CD4-positive, alpha-beta T cell treated with Interleukin-6 at 100 ng/mL for 8 hours (primary cell): ENCODE results near the gene CASQ2.

Experiments used
- DNase-seq: peaks from one replicate; pipeline ENCODE4 v3.0.0-alpha.2; 2020; ENCODE audit warnings: mixed read lengths, low spot score

CASQ2 gene

GRCh38 chr1:115768549-115768948 lies at the start of gene CASQ2:
CASQ2 (minus strand) TSS chr1:115768714; CDS start chr1:115768541, 173 bp downstream.
- no peak for DNase-seq

GRCh38 chr1:115815694-115816093 lies 47.2 kb upstream of the CASQ2 start:
- no peak for DNase-seq

DNA sequence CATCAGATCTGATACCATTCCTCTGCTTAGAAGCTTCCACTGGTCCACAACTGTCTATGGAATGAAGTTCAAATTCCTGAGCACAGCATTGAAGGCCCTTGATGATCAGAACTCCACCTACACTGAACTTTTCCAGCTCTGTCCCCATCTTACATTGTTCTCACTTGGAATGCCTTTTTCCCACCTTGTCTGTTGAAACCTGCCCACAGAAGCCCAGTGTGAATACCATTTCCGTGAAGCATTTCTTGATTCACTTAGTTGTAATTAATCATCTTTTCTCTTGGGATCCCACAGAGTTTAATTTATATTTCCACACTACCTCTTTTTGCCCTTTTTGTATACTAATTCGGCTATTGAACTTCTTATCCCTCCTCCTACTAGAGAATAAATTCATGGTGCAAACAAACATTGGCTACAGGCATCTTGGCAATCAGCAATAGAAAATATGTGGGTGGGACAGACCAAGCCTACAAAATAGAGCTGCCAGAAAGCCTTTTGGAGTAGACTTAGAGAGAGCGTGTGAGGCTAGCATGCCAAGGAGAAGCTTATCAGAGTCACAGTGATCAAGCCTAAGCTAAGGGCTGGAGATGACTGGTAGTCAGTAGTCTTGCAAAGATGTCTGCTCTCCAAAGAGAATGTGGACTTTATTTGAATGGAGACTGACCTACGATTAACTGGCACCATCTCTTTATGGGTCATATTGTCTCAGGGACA lies 46.3 kb upstream of the CASQ2 start:
- DNase-seq, result no peak

DNA sequence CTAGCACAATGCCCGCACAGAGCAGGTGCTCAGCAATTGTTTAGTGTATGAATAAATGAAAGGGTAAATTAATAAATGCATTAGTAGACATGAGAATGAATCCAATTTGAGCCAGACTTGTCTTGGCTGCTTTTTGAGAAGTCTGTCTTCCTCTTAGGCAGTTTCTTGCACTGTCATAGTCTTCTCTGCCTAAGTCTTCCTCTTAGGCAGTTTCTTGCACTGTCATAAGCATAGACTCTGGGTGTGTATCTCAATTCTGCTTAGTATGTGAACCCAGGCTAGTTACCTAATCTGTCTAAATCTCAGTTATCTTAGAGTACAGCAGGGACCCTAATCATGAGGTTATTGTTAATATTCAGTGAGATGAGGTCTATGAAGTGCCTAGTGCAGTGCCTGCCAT lies 45.2 kb upstream of the CASQ2 start:
- no peak for DNase-seq

DNA sequence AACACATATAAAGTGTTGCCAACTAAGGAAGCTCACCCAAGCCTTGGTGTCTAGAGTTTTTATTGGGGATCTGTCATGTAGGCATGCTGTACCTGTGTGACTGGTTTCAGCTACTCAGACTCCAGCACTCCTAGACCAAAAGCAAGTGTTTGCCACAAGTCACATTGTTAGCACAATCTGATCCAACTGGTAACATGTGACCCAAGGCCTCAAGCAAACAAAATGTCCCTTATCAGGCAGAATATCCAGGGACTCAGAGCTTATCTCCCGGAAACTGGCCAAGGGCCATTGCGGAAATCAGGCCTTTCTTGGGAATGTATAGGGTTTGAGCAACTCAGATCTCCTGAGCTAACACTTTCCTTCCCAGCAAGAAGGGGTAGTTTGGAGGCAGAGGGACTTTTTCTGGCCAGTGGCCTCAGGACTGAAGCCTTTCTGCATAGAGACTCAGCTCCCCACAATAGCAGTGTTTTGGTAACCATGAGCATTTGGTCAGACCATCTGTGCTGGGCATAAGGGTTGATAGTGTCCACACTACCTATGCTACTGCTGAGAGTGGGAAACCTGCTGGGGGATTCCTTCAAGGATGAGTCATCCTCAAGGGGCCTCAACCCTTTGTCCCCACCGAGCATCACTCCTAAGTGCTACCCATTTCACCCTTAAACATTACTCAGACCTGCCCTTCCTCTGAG lies 42.8 kb upstream of the CASQ2 start:
- DNase-seq, result no peak

GRCh38 chr1:115810609-115811008 lies 42.1 kb upstream of the CASQ2 start:
- DNase-seq, result no peak

- no peak for DNase-seq
Observed at GRCh38 chr1:115809847-115810246, 41.3 kb upstream of the CASQ2 start.

- no peak for DNase-seq
Observed at GRCh38 chr1:115809076-115809475, 40.6 kb upstream of the CASQ2 start.

GRCh38 chr1:115807723-115808122 lies 39.2 kb upstream of the CASQ2 start:
- peak; percentile 21 for DNase-seq

DNA sequence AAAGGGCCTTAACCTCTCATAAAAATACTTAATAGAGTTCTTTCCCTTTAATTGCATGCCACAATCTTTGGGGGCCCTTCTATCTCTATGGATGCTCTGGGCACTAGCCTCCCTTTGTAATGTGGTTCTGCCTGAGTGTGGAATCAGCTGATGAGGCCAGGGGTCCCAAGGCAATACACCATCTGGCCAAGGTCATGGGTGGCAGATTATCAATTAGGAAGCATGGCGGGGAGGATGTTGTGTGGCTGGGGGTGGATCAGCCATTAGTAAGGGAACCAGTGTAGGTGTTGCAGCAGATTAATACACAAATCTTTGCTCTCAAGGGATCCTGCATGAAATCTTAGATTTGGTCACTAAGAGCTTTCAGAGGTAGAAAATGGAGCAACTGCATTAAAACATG lies 37.1 kb upstream of the CASQ2 start:
- no peak for DNase-seq

DNA sequence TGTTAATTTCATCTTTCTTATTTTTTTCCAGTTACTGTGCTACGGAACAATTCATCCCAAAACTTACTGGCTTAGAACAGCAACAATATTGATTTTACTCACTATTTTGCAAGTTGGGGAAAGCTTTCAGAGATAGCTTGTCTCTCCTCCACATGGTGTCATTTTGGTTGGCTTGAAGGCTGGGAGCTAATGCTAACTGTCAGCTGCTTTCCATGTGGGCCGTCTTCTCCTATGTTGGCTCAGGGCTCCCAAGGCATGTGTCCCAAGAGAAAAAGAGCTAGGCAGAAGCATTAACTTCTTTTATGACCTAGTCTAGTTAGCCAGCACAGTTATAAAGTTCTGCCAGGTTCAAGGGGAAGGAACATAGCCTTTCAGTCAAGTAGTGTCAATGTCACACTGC lies 33.9 kb upstream of the CASQ2 start:
- no peak for DNase-seq

DNA sequence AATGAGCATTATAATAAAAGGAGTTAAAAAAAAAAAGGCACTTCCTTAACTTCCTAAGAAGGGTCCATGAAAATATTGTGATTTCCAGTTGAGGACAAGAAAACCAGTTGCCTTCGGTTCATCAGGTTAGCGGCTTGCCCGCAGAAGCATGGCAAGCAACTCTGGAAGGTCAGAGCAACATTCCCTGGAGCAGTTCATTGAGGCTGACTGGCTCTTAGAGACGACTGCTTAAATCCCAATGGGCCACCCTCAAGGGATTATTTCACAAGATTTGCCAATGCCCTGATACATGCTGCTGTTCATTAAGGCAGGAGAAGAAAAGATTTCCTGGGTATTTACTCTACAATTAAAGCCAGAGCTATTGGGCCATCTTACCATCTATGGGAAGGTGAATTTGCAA lies 29.0 kb upstream of the CASQ2 start:
- DNase-seq, result no peak

DNA sequence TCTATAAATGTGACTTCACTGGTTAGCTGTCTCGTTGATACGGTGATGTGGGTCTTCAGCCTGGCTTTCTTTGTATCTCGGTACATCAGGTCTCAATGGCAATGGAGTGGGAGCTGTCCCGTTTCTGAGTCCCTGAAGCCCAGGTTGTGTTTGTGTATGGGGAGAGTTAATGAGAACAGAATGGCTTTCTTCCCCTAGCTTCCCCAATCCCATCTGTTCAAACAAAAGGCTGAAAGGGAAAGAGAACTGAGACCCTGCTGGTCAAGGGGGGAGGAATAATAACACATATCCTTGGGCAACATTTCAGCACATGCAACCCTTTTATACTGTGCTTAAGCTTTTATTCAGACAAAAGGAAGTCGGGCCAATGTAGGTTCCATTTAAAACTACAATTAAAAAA lies 28.4 kb upstream of the CASQ2 start:
- no peak for DNase-seq

- no peak for DNase-seq
Observed at GRCh38 chr1:115796036-115796435, 27.5 kb upstream of the CASQ2 start.

GRCh38 chr1:115794976-115795639 lies 26.6 kb upstream of the CASQ2 start:
- DNase-seq, result no peak

- DNase-seq, result no peak
Observed at GRCh38 chr1:115793162-115793561, 24.6 kb upstream of the CASQ2 start.

DNA sequence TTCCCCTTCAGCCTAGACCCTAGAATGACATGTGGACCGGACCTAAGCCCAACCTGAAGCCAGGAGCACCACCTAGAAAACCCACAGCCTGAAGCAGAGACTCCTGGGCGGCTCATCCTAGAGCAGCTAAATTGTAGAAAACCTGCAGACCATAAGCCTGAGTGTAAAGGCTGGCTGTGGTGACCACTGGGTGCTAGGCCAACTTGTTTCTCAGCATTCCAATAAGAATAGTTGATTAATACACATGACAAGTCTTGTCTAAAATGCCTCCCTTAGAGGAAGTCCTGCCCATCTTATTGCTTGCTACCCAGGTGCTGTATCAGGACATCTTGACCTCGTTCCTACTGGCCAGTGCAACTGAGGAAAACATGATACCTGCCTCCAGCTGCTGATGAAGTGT lies 23.3 kb upstream of the CASQ2 start:
- no peak for DNase-seq

GRCh38 chr1:115790846-115791245 lies 22.3 kb upstream of the CASQ2 start:
- DNase-seq, result no peak

- DNase-seq, result no peak
Observed at GRCh38 chr1:115790356-115790755, 21.8 kb upstream of the CASQ2 start.

GRCh38 chr1:115783311-115783710 lies 14.8 kb upstream of the CASQ2 start:
- no peak for DNase-seq

DNA sequence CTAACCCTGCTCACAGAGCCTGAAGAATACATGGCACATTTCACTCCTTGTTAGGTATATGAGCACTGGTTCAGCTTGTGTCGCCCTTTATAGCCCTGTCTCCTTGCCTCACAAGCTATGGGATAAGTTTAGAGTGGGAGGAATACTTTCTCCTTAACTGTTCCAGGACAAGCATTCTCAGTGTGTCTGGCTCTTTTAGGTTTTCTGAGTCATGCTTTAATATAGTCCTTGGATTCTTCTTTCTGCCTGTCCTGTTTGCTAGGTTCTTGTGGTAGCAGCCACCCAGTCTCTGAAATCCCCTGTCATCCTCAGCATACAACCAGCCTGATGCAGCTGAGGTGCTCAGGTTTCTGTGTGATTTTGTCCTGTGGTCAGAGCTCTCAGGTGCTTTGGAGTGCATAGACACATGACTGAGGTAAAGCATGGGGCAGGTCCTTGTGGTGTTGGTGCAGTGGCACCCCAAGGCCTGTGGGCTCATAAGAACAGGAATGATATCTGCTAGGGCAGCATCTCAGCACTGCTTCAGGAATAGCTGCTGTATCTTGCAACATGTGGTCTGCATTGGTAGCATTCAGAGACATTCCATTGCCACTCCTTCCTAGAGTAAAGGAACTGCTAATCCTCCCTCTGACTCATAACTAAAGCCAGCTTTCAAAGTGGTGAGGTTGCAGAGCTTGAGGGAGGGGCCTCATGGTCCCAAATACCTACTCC lies 14.2 kb upstream of the CASQ2 start:
- no peak for DNase-seq

- DNase-seq, result no peak
Observed at GRCh38 chr1:115781851-115782250, 13.3 kb upstream of the CASQ2 start.

DNA sequence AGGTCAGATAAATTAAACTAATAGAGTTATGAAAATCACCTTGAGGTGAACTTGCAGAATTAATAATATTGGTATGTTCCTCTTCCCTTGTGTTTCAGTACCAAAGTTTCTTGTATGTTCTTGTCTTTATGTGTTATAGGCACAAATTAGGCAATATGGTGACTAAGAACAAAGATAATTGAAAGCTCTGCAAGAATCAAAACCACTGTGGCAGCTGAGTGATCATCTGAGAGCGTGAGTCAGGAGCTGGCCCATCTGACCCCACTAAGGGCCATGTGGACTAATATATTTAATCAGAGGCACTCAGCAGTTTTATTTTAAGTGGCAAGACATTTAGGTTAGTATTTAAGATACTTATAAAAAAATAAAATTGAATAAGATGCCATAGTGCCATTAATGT lies 12.8 kb upstream of the CASQ2 start:
- no peak for DNase-seq
